Esophagus muscularis mucosa (tissue), 3 donors: ENCODE measurements around the gene ZSCAN25.

Source experiments
- CTCF ChIP-seq, 3 experiments: fragments of 200-600 bp in 2 of 3; fragments of 450-650 bp in 1 of 3; sonication (generic) in 2 of 3; IDR thresholded peaks; one replicate each; pipeline ENCODE4 v1.5.1; 2017 to 2019; ENCODE audit warnings: antibody characterized with exemption in 3 of 3, mild to moderate bottlenecking in 2 of 3, moderate library complexity in 1 of 3
- EP300 ChIP-seq: sonication (generic); formaldehyde crosslinking; IDR thresholded peaks from one replicate; pipeline ENCODE4 v1.6.1; 2017; ENCODE audit warnings: antibody characterized with exemption

DNA sequence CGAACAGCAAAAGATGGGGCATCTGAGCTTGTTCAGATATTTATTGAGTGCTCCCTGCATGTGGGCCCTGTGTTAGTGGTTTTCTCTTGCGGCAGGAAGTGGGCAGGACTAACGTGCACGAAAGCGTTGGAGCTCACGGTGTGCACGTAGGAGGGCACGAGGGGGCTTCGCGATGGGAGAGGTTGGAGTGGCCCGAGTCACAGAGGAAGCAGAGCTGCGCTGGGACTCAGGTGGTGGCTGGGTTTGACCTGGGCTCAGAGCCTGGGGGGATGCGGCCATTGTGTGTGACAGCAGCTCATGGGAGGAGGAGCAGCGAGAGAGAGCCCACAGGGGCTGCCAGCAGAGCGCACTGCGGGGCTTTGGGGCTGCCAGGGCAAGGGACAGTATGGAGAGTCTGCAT is 7.7 kb downstream of the ZSCAN25 start:
- TF ChIP-seq CTCF (IDR thresholded peaks at IDR 0.05) (no peak), EP300 (no peak)
